Measurements from ENCODE around the gene CPSF4.

- TF ChIP-seq POLR2AphosphoS5 (IDR thresholded peaks at IDR 0.05; ENCODE audit: low read depth, low read length): no peak
- TF ChIP-seq REST (IDR thresholded peaks at IDR 0.05; ENCODE audit: insufficient read depth in 1 of 2, low read depth in 2 of 2, low read length in 2 of 2): no peak
Observed at GRCh38 chr7:99410635-99411034, 28.1 kb upstream of the CPSF4 start.
